ENCODE data around the gene LDLRAD2.
"Not testable (repeated sequence)": the region's sequence is repeated elsewhere in the genome, so short reads cannot be mapped to it uniquely, and the experiment has no call there.

LDLRAD2 gene

GRCh38 chr1:21823980-21824702 lies 12.1 kb downstream of the LDLRAD2 start:
- no peak for DNase-seq (ENCODE audit: low spot score)

- no peak for DNase-seq (ENCODE audit: low spot score)
Measured at GRCh38 chr1:21824926-21825325, 12.9 kb downstream of the LDLRAD2 start.

- DNase-seq (ENCODE audit: low spot score): no peak
Measured at GRCh38 chr1:21825393-21825792, 13.3 kb downstream of the LDLRAD2 start.

- not testable (repeated sequence) for DNase-seq (ENCODE audit: low spot score)
Measured at GRCh38 chr1:21826694-21827093, 14.6 kb downstream of the LDLRAD2 start.

- no peak for DNase-seq (ENCODE audit: low spot score)
Measured at GRCh38 chr1:21827141-21827679, 15.1 kb downstream of the LDLRAD2 start.

GRCh38 chr1:21828075-21828474 lies 16.0 kb downstream of the LDLRAD2 start:
- DNase-seq (ENCODE audit: low spot score): no peak

- DNase-seq (ENCODE audit: low spot score): no peak
Measured at GRCh38 chr1:21828506-21829210, 16.6 kb downstream of the LDLRAD2 start.

- no peak for DNase-seq (ENCODE audit: low spot score)
Measured at GRCh38 chr1:21829294-21829693, 17.2 kb downstream of the LDLRAD2 start.

GRCh38 chr1:21830792-21831453 lies 18.9 kb downstream of the LDLRAD2 start:
- no peak for DNase-seq (ENCODE audit: low spot score)

- no peak for DNase-seq (ENCODE audit: low spot score)
Measured at GRCh38 chr1:21831454-21831970, 19.4 kb downstream of the LDLRAD2 start.

GRCh38 chr1:21833392-21833976 lies 21.4 kb downstream of the LDLRAD2 start:
- DNase-seq (ENCODE audit: low spot score): no peak

- DNase-seq (ENCODE audit: low spot score): peak; percentile 48
Measured at GRCh38 chr1:21834094-21834493, 22.0 kb downstream of the LDLRAD2 start.

GRCh38 chr1:21834666-21835065 lies 22.6 kb downstream of the LDLRAD2 start:
- no peak for DNase-seq (ENCODE audit: low spot score)

GRCh38 chr1:21836010-21836409 lies 23.9 kb downstream of the LDLRAD2 start:
- DNase-seq (ENCODE audit: low spot score): no peak

- no peak for DNase-seq (ENCODE audit: low spot score)
Measured at GRCh38 chr1:21836729-21837128, 24.7 kb downstream of the LDLRAD2 start.

- DNase-seq (ENCODE audit: low spot score): no peak
Measured at GRCh38 chr1:21837476-21837875, 25.4 kb downstream of the LDLRAD2 start.

- no peak for DNase-seq (ENCODE audit: low spot score)
Measured at GRCh38 chr1:21838359-21839157, 26.5 kb downstream of the LDLRAD2 start.

- no peak for DNase-seq (ENCODE audit: low spot score)
Measured at GRCh38 chr1:21839337-21840037, 27.4 kb downstream of the LDLRAD2 start.

- DNase-seq (ENCODE audit: low spot score): no peak
Measured at GRCh38 chr1:21840981-21841380, 28.9 kb downstream of the LDLRAD2 start.

- no peak for DNase-seq (ENCODE audit: low spot score)
Measured at GRCh38 chr1:21841852-21842466, 29.9 kb downstream of the LDLRAD2 start.

All from NAMALWA (cell line).